Spleen (tissue), 7 donors: ENCODE results near the gene CBL.

Source experiments
- CTCF ChIP-seq, 11 experiments: fragments of 200-600 bp in 7 of 11; fragments of 450-650 bp in 4 of 11; sonication (generic) in 4 of 11; IDR thresholded peaks in 8 of 11; conservative IDR thresholded peaks in 3 of 11; 1 replicate in 7 of 11; 2 replicates in 4 of 11; pipeline versions ENCODE4 v1.4.0 to v1.8.0; 2016 to 2021; ENCODE audit warnings: antibody characterized with exemption in 11 of 11, inconsistent platforms in 4 of 11, mild to moderate bottlenecking in 1 of 11
- POLR2A ChIP-seq, 3 donors: fragments of 450-650 bp; IDR thresholded peaks; one replicate each; pipeline ENCODE4 v1.5.1; 2017; ENCODE audit warnings: antibody characterized with exemption in 3 of 3, mild to moderate bottlenecking in 1 of 3
- POLR2AphosphoS5 ChIP-seq, 3 donors: sonication (generic); formaldehyde crosslinking; IDR thresholded peaks; one replicate each; pipeline ENCODE4 v1.5.1; 2017; ENCODE audit warnings: antibody characterized with exemption in 3 of 3
- donor health status: DM: no; HTN: no; CAD: no; lungs with moderate emphysema.
- donor health status: DM: no; HTN: no; CAD: no.
- donor health status: DM: no; HTN: no; CAD: no.

- TF ChIP-seq CTCF (IDR thresholded peaks at IDR 0.05 in 8 of 11, conservative IDR thresholded peaks at IDR 0.05 in 3 of 11) (peak; percentile 16 to 92 (median 80)), POLR2AphosphoS5 (IDR thresholded peaks at IDR 0.05) (peak in 2 of 3 donors; percentile 58 to 63), POLR2A (IDR thresholded peaks at IDR 0.05) (no peak)
Observed at GRCh38 chr11:119339589-119340334, 133.6 kb downstream of the CBL start.
